HepG2 (cell line): Measurements from ENCODE around the gene ACP2. TPM values are rescaled to one million over a fixed set of nuclear protein-coding genes. Genes with fewer than 3 reads are reported as not detected.

ENCODE experiments used
- ATAC-seq: fragments of 200-7000 bp; cut with Tn5 transposase; 3 replicates; pipeline ENCODE4 v1.9.1; 2020; ENCODE audit warnings: mild to moderate bottlenecking, moderate library complexity
- BruUV-seq: library from RNA; stranded (reverse); fragments of 400-500 nt; replicated peaks from 2 replicates; lab custom pipeline; 2021; lab: Mats Ljungman, UMichigan
- CTCF ChIA-PET: fragments of 300-600 bp; formaldehyde crosslinking; extraction: SDS; loops from one replicate; lab custom pipeline; 2021; ENCODE audit warnings: low total read pairs, inconsistent platforms, low intra/inter-chr PET ratio; lab: Yijun Ruan, JAX
- POLR2A ChIA-PET: fragments of 350-600 bp; sonication (Branson Sonifier 250); formaldehyde crosslinking; loops from one replicate; lab custom pipeline; 2020; ENCODE audit warnings: antibody characterized with exemption, inconsistent platforms; lab: Yijun Ruan, JAX
- DNase-seq: peaks from one replicate; pipeline ENCODE4 v3.0.0-alpha.2; 2015; ENCODE audit warnings: low spot score
- FAIRE-seq: peaks from 3 replicates; lab custom pipeline; 2011; peaks lifted over from hg19 to GRCh38; lab: Jason Lieb, UNC
- H2AFZ ChIP-seq: one replicate; pipeline ENCODE4 v1.6.1; 2011; ENCODE audit warnings: low read length, inconsistent platforms
- H3K27ac ChIP-seq: fragments of 300-600 bp; 3 replicates; pipeline ENCODE4 v1.8.0; 2011; ENCODE audit warnings: mixed run types, mild to moderate bottlenecking, mixed read lengths, low read length, inconsistent platforms; ENCODE audit not compliant: insufficient read depth; ENCODE audit errors: extremely low read length
- H3K27me3 ChIP-seq, 2 experiments: fragments of 200-600 bp in 1 of 2; 2 replicates in 1 of 2; 3 replicates in 1 of 2; pipeline versions ENCODE4 v1.6.0 to v1.8.0; 2011; ENCODE audit warnings: low read length in 2 of 2, mild to moderate bottlenecking in 2 of 2, moderate library complexity in 2 of 2, inconsistent platforms in 1 of 2; ENCODE audit not compliant: insufficient read depth in 2 of 2, control insufficient read depth in 1 of 2
- H3K36me3 ChIP-seq, 2 experiments: fragments of 200-600 bp in 1 of 2; replicated peaks in 1 of 2; 2 replicates in 1 of 2; 3 replicates in 1 of 2; pipeline versions ENCODE4 v1.5.1 to v1.8.0; 2011; ENCODE audit warnings: low read length in 2 of 2, inconsistent platforms in 1 of 2; ENCODE audit not compliant: insufficient read depth in 2 of 2, control insufficient read depth in 1 of 2
- H3K4me1 ChIP-seq: 2 replicates; pipeline ENCODE4 v1.5.1; 2012; ENCODE audit warnings: low read length, inconsistent platforms; ENCODE audit not compliant: insufficient read depth
- H3K4me2 ChIP-seq: 2 replicates; pipeline ENCODE4 v1.6.0; 2011; ENCODE audit warnings: low read depth, low read length, inconsistent platforms
- H3K4me3 ChIP-seq, 3 experiments: fragments of 200-600 bp in 1 of 3; sonication (generic), shearing (Covaris generic) in 1 of 3; replicated peaks in 1 of 3; 2 replicates each; pipeline ENCODE4 v1.5.1; 2011 to 2016; ENCODE audit warnings: low read length in 3 of 3, inconsistent platforms in 2 of 3, low read depth in 2 of 3, mild to moderate bottlenecking in 2 of 3, control low read depth in 1 of 3, mixed read lengths in 1 of 3; ENCODE audit not compliant: insufficient read depth in 1 of 3
- H3K79me2 ChIP-seq: one replicate; pipeline ENCODE4 v1.6.1; 2011; ENCODE audit warnings: low read length, inconsistent platforms; ENCODE audit not compliant: insufficient read depth
- H3K9ac ChIP-seq: 2 replicates; pipeline ENCODE4 v1.6.0; 2011; ENCODE audit warnings: mild to moderate bottlenecking, low read depth, low read length, inconsistent platforms; ENCODE audit not compliant: insufficient read depth
- H3K9me3 ChIP-seq: 2 replicates; pipeline ENCODE4 v1.5.1; 2012; ENCODE audit warnings: mild to moderate bottlenecking, low read length
- H4K20me1 ChIP-seq: 2 replicates; pipeline ENCODE4 v1.6.0; 2011; ENCODE audit warnings: inconsistent platforms, mild to moderate bottlenecking, low read length, moderate library complexity; ENCODE audit not compliant: insufficient read depth
- CBX5 ChIP-seq: sonication (generic); formaldehyde crosslinking; IDR thresholded peaks from 2 replicates; pipeline ENCODE4 v1.4.0; 2020; ENCODE audit warnings: missing genetic modification reagents, borderline replicate concordance
- MED13 ChIP-seq: sonication (generic); formaldehyde crosslinking; IDR thresholded peaks from 2 replicates; pipeline ENCODE4 v1.5.0; 2020; ENCODE audit warnings: missing genetic modification reagents
- ZBTB21 ChIP-seq: sonication (generic); formaldehyde crosslinking; IDR thresholded peaks from 2 replicates; pipeline ENCODE4 v1.4.0; 2020; ENCODE audit warnings: missing genetic modification reagents
- ZMAT3 ChIP-seq: sonication (generic); formaldehyde crosslinking; conservative IDR thresholded peaks from 2 replicates; pipeline ENCODE4 v1.7.0; 2021; ENCODE audit warnings: missing genetic modification reagents
- ZNF574 ChIP-seq: sonication (generic); formaldehyde crosslinking; IDR thresholded peaks from 2 replicates; pipeline ENCODE4 v1.4.0; 2020; ENCODE audit warnings: missing genetic modification reagents
- ZNF605 ChIP-seq: sonication (generic); formaldehyde crosslinking; IDR thresholded peaks from 2 replicates; pipeline ENCODE4 v1.8.0; 2022; ENCODE audit warnings: mild to moderate bottlenecking, missing genetic modification reagents
- WGBS: methylation state at CpG from one replicate; pipeline ENCODE4 v1.1.6; 2017; ENCODE audit warnings: low lambda C conversion rate; 5-methylcytosine and 5-hydroxymethylcytosine counted together
- in situ Hi-C: cut with HindIII; loops from 2 replicates; pipeline ENCODE4 v1.10.0; 2017; ENCODE audit warnings: low pct_unique_long_range_greater_than_20kb; ENCODE audit not compliant: extremely low pct_ligation_motif_present
- intact Hi-C: fragments of 100-400 bp; cut with micrococcal nuclease; formaldehyde crosslinking; loops from one replicate; pipeline ENCODE4 v1.10.0; 2022; ENCODE audit not compliant: unreplicated experiment
- polyA plus RNA-seq, 8 experiments: library from polyadenylated mRNA; depleted of rRNA in 3 of 8; stranded (reverse) in 7 of 8; unstranded in 1 of 8; fragments of >200 nt; fragmentation: Illumina TruSeq in 4 of 8; extraction: Trizol in 4 of 8; gene quantifications; 2 replicates each; pipeline versions ENCODE4 v1.2.1 to v1.2.3, GENCODE V29; 2011 to 2016; ENCODE audit warnings: low read depth in 4 of 8, missing spikeins in 1 of 8, mixed read lengths in 1 of 8; ENCODE audit not compliant: insufficient read depth in 1 of 8
- total RNA-seq, 5 experiments: library from RNA; depleted of rRNA; stranded (reverse); fragments of >200 nt; fragmentation: Illumina TruSeq; extraction: Trizol; gene quantifications; 2 replicates each; pipeline ENCODE4 v1.2.3, GENCODE V29; 2016; ENCODE audit warnings: low read depth in 1 of 5
- TF ChIP-seq, protein P1 (sequence below): sonication (generic); formaldehyde crosslinking; IDR thresholded peaks from 2 replicates; pipeline ENCODE4 v1.4.0; 2020; ENCODE audit warnings: missing genetic modification reagents, borderline replicate concordance
- TF ChIP-seq, protein P2 (sequence below): conservative IDR thresholded peaks from 2 replicates; pipeline ENCODE4 v1.6.1; 2018; ENCODE audit warnings: missing genetic modification reagents
- TF ChIP-seq, protein P3 (sequence below): sonication (generic); formaldehyde crosslinking; IDR thresholded peaks from 2 replicates; pipeline ENCODE4 v1.9.0; 2021; ENCODE audit warnings: missing genetic modification reagents, mild to moderate bottlenecking, borderline replicate concordance

The ACP2 gene
- total and polyA plus RNA-seq, 2 of the 13 experiments (the other 11 are each of a cell fraction or from before 2014, with no cell fraction given) = 17.7 to 20.2 TPM

- CTCF ChIA-PET = no interaction called here
Observed at GRCh38 chr11:47288066-47288465, 39.5 kb upstream of the ACP2 start.

More at GRCh38 chr11:47288066-47288465, 39.5 kb upstream of the ACP2 start:
- intact Hi-C loops = no loop called here
- Histone ChIP-seq H3K36me3 (peaks cover 50 to 83% of the 10 kb centered on the region in 2 experiments), H3K4me1 (no peaks in the 10 kb centered on the region), H3K4me2 (no peak overlapping the region), H3K27ac (no peak overlapping the region), H2AFZ (no peak overlapping the region)
- no peak for ATAC-seq
- TF ChIP-seq, protein P1, sequence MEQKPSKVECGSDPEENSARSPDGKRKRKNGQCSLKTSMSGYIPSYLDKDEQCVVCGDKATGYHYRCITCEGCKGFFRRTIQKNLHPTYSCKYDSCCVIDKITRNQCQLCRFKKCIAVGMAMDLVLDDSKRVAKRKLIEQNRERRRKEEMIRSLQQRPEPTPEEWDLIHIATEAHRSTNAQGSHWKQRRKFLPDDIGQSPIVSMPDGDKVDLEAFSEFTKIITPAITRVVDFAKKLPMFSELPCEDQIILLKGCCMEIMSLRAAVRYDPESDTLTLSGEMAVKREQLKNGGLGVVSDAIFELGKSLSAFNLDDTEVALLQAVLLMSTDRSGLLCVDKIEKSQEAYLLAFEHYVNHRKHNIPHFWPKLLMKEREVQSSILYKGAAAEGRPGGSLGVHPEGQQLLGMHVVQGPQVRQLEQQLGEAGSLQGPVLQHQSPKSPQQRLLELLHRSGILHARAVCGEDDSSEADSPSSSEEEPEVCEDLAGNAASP = no peak
- no peak for TF ChIP-seq ZBTB21 (CRISPR knock-in tag)
- TF ChIP-seq, protein P2, sequence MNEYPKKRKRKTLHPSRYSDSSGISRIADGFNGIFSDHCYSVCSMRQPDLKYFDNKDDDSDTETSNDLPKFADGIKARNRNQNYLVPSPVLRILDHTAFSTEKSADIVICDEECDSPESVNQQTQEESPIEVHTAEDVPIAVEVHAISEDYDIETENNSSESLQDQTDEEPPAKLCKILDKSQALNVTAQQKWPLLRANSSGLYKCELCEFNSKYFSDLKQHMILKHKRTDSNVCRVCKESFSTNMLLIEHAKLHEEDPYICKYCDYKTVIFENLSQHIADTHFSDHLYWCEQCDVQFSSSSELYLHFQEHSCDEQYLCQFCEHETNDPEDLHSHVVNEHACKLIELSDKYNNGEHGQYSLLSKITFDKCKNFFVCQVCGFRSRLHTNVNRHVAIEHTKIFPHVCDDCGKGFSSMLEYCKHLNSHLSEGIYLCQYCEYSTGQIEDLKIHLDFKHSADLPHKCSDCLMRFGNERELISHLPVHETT (CRISPR knock-in tag) = no peak
- TF ChIP-seq MED13 = no peak
- no peak for TF ChIP-seq ZNF605 (CRISPR knock-in tag)
- TF ChIP-seq ZNF574 (CRISPR knock-in tag) = no peak
- TF ChIP-seq, protein P3, sequence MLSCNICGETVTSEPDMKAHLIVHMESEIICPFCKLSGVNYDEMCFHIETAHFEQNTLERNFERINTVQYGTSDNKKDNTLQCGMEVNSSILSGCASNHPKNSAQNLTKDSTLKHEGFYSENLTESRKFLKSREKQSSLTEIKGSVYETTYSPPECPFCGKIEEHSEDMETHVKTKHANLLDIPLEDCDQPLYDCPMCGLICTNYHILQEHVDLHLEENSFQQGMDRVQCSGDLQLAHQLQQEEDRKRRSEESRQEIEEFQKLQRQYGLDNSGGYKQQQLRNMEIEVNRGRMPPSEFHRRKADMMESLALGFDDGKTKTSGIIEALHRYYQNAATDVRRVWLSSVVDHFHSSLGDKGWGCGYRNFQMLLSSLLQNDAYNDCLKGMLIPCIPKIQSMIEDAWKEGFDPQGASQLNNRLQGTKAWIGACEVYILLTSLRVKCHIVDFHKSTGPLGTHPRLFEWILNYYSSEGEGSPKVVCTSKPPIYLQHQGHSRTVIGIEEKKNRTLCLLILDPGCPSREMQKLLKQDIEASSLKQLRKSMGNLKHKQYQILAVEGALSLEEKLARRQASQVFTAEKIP = no peak
- TF ChIP-seq ZMAT3 (CRISPR knock-in tag) = no peak
- no peak for TF ChIP-seq CBX5 (CRISPR knock-in tag)
- TF ChIP-seq, all 625 proteins: peak for 0
- no TSS peak for BruUV-seq
- Histone ChIP-seq H3K9ac (no peak overlapping the region), H3K27me3 (no peaks in the 10 kb centered on the region), H3K79me2 (no peaks in the 10 kb centered on the region), H4K20me1 (no peaks in the 10 kb centered on the region), H3K9me3 (no peaks in the 10 kb centered on the region), H3K4me3 (no peak overlapping the region)
- no peak for FAIRE-seq
- no peak for DNase-seq
- WGBS = 97% methylated on average over 5 of the region's 5 CpGs
- POLR2A ChIA-PET = no interaction called here
- in situ Hi-C loops = no loop called here
